ENCODE data around the gene CFAP100.

Gene CFAP100

GRCh38 chr3:126357295-126358037 is 37.2 kb upstream of the CFAP100 start, which contains the start of gene KLF15:
Gene KLF15 (minus strand): TSS chr3:126357408. CDS start chr3:126352922, 4,486 bp downstream.
- peak; percentile 77 for DNase-seq

DNA sequence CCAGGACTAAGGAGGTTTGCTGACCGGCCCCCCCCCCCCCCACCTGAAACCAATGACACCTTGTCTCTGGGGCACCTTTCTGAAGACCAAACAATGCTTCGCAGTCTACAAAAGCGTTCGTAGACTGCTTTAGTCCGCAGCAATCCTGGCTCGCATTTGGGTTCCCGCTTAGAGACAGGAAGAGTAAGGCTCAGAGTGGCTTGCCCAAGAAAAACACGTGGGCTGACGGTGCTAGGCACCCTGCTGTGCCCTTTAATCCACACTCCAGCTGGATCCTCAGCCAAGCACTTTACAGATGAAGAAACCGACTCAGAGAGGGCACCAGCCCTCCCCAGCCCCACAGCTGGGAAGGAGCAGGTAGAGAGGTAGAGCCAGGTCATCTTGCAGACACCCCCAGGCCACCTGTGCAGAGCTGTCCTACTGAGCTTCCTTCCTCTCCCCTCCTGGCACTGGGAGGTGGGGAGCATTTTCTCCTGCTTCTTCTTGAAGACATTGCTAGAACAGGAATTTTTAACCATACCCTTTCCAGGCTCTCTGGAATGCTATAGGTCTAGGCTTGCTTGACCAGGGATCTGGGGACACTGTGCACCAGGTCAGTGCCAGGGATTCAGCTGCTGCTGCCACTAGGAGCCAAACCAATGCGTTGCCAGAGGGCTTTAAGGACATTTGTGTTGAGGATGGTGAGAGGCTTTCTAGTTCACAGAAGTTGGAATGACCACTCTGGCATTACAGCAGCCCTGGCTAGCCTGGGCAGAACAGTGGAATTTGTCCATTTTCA is 36.5 kb upstream of the CFAP100 start:
- DNase-seq: no peak

- no peak for DNase-seq
Observed at GRCh38 chr3:126358816-126359181, 35.9 kb upstream of the CFAP100 start.

GRCh38 chr3:126360046-126360713 is 34.5 kb upstream of the CFAP100 start:
- no peak for DNase-seq

- no peak for DNase-seq
Observed at GRCh38 chr3:126360714-126361060, 34.0 kb upstream of the CFAP100 start.

DNA sequence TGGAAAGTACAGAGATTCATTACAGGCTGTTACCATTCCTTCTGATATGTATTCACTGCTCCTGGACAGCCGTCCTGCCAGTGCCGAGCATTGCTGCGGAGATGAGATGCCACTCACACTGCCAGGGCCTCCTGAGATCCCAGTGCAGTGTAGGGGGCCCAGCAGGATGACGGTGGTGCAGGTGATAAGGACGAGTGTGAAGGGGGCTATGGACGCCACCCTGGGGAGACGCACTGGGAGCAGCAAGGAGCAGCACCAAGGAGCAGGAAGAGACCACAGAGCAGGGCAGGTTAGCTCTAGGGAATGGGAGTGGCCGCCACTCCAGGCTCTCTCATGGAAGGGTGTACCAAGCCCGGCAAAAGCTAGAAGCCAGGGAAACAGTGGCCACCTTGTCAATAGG is 33.5 kb upstream of the CFAP100 start:
- no peak for DNase-seq

DNA sequence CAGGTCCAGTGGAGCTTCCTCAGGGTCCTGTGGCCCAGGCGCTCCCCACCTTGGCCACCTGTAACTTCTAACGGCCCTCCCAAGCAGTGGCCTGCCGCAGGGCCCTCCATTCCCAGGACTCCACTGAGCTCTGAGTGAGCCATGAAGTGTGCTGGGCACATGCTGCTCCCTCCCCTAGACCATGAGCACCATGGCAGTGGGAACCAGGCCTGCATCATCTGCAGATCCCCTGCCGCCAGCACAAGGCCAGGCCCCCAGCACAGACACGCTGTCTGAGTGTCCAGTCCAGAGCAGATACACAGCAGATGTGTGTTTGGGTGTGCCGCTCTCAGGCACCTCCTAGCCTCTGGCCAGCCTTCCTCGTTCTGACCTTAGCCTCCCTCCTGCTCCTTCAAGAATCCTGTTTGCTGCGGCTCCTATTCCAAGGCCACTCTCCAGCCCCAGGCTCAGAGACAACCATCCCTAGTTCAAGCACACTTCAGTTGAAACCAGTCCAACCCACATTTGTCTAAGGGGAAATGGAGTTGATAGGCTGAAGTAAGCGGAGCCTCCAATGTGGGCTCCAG is 30.5 kb upstream of the CFAP100 start:
- no peak for DNase-seq

DNA sequence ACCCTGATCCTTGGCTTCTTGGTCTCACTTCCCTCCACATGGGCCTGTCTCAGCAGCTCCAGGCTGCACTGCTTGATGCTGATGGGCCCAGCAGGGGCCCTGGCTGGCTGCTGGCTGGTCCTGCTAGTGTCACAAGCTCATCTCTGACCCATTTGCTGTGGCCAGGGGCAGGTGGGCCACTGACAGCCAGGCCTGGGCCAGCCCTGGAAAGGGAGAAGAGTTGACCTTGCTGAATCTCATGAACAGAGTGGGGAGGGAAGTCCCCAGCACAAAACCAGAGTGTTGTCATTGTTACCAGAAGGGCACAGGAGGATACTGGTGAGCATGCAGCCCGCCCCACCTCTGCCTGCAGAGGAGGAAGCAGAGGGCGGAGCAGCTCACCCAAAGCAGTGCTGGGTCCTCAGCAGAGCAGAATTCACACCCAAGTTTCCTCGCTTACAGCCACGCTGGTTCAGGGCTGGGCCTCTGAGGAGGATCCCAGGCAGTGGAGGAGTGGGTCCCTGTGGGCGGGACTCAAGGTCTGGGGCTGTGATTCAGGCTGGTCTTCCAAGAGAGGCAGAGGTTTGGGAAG is 29.9 kb upstream of the CFAP100 start:
- no peak for DNase-seq

DNA sequence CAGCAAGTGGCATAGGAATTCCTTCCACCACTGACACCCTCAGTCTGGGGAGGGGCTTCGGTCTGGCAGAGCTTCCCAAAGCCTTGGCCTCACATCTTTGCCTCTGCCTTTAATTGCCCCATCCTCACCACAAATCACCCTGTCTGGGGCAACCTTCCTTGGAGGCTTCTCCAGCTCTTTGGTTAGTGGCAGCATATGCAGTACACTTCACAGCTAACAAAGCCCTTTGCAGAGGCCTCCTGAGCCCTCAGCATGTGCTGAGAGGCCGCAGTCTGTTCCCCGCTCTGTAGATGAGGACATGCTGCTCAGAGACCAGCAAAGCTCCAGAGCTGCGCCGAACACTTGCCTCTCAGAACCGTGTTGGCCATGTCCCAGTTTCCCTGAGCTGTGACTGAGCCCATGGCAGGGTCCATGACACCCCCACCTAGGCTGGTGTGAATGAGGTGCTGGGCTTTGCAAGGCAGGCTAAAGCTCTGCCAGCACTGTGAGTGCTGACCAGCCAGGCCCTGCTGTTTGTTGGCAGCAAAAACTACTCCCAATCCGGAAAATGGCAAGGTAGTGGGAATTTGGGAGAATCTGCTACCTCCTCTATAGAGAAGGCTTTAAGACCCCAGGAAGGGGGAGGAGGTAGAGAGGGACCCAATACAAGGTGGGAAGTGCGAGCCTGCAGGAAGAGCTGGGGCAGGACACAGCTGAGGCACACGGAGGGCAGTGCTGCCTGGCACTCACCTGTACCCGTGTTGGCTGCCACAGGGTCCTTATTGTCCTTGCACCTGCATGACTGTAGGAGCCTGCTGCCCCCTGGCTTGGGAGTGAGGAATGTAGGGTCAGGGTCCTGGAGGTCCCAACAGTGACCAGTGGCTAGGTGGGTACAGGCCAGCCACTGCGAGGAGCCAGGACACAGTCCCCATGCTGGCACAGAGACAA is 29.1 kb upstream of the CFAP100 start:
- no peak for DNase-seq

DNA sequence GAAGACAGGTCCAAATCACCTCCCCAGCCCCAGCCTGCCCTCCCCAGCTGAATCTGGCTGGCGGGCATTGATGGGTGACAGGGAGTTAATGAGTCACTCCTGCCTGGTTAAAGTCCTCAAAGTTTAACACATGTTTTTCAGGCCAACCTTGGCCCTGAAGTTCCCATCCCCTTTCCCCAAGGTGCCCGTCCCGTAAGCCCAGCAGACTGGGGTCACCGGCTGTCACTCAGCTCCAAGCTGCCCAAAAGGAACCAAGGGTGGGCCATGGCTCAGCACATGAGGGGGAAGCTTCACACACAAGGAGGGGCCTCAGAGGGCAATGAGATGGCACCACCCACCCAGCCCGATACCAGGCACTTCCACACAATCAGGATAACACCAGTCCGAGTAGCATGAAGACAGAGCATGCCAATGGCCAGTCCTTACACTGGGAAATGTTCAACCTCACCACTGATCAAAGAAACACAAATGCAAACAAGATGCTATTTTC is 27.3 kb upstream of the CFAP100 start:
- DNase-seq: no peak

GRCh38 chr3:126369490-126369889 is 25.2 kb upstream of the CFAP100 start:
- DNase-seq: no peak

DNA sequence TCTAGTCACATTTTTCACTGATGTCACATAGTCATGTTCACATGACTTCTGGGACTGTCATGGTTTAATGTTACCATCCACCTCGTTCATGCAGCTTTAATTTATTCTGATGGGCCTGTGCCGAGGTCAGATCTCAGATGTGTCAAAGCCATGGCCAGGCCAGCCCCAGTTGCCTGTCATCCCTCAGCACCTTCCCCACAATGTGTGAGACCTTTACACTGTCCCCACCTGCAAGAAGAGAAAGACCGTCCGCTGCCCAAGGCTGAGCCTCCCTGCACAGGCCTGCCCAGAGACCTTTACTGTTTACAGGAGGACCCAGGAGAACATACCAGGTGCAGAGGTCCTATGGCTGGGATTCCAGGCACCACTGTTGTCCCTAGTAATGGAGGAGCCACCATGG is 24.7 kb upstream of the CFAP100 start:
- DNase-seq: no peak

GRCh38 chr3:126370606-126371005 is 24.1 kb upstream of the CFAP100 start:
- no peak for DNase-seq

GRCh38 chr3:126371096-126371705 is 23.5 kb upstream of the CFAP100 start:
- DNase-seq: no peak

- no peak for DNase-seq
Observed at GRCh38 chr3:126372413-126373145, 22.1 kb upstream of the CFAP100 start.

DNA sequence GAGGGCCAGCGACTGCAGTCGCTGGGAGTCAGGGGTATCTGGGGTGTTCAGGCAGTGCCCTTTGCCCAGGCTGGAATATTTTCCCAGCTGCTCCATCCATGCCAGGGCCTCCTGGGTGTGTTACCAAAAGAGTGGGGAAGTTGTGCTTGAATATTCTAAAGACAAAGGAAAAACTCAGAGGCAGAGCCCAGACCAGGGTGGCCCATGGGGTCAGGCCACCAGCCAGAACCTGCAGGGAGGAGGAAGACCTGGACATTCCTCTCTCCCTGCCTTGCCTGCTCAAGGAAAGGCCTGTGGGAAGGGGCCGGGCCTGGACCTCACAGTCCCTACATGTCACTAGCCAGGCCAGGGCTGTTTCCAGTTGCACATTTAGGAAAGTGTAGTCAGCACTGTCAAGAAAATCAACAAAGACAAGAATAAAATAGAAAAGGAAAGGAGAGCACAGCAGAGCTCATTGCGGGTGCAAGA is 21.5 kb upstream of the CFAP100 start:
- DNase-seq: no peak

GRCh38 chr3:126373682-126374601 is 20.8 kb upstream of the CFAP100 start:
- DNase-seq: no peak

- no peak for DNase-seq
Observed at GRCh38 chr3:126375835-126376331, 18.8 kb upstream of the CFAP100 start.

DNA sequence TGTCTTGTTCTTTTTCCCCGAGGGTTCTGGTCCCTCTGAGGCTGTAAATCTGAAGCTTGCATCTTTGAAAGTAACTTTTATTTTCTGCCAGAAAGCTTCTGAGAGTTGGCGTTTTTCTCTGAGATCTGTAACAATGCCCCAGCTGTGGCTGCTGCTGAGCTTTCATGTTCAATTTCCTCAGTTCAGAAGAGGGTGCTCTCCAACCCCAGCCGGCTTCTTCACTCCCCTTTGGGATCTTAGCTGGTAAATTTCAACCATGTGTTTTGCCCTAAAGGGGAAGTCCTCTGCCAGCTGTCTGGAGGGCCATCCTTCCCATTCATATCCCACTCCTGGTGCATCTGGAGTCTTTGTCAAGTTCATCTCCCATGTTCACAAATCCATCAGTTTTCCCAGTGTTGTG is 18.3 kb upstream of the CFAP100 start:
- DNase-seq: no peak

All from CD4-positive, alpha-beta T cell treated with Interleukin-10 for 1 hour (primary cell).